HCT116 (cell line): ENCODE measurements around the gene LRRC4C. TPM values are rescaled to one million over a fixed set of nuclear protein-coding genes. Genes with fewer than 3 reads are reported as not detected.

Experiments used
- ATAC-seq: fragments of 200-7000 bp; cut with Tn5 transposase; 2 replicates; pipeline ENCODE4 v1.9.1; 2020; ENCODE audit warnings: mild to moderate bottlenecking, moderate library complexity
- BruUV-seq: library from RNA; stranded (reverse); fragments of 400-500 nt; replicated peaks from 2 replicates; lab custom pipeline; 2021; lab: Mats Ljungman, UMichigan
- CTCF ChIA-PET: fragments of 300-600 bp; sonication (Branson Sonifier 250); formaldehyde crosslinking; loops from one replicate; lab custom pipeline; 2021; ENCODE audit warnings: antibody characterized with exemption; lab: Charles Lee
- POLR2A ChIA-PET: fragments of 300-600, 350-600 bp; sonication (Branson Sonifier 250); formaldehyde crosslinking; loops from one replicate; lab custom pipeline; 2021; ENCODE audit warnings: antibody characterized with exemption; lab: Charles Lee
- RAD21 ChIA-PET, 2 experiments: fragments of 300-600 bp; sonication (Branson Sonifier 250); formaldehyde crosslinking; loops; one replicate each; lab custom pipeline; 2023; ENCODE audit warnings: low total read pairs in 2 of 2; ENCODE audit not compliant: uncharacterized antibody in 2 of 2, unreplicated experiment in 2 of 2, low non-redundant PET in 1 of 2; lab: Charles Lee
- DNase-seq: peaks from one replicate; pipeline ENCODE4 v3.0.0-alpha.2; 2010; ENCODE audit warnings: low read depth, low spot score
- H2AFZ ChIP-seq: fragments of 200-600 bp; shearing (Covaris generic), sonication (generic); 2 replicates; pipeline ENCODE4 v1.6.1; 2017; ENCODE audit warnings: low read depth, mixed run types, mixed read lengths, antibody characterized with exemption, low read length; ENCODE audit not compliant: poor library complexity, severe bottlenecking
- H3K27ac ChIP-seq: 2 replicates; pipeline ENCODE4 v1.5.1; 2012; ENCODE audit warnings: low read depth, low read length
- H3K27me3 ChIP-seq: fragments of 200-600 bp; sonication (generic); 2 replicates; pipeline ENCODE4 v1.6.1; 2016; ENCODE audit warnings: mixed run types, low read length, mixed read lengths; ENCODE audit not compliant: insufficient read depth
- H3K36me3 ChIP-seq, 2 experiments: fragments of 200-500 bp in 1 of 2; fragments of 200-600 bp in 1 of 2; sonication (Bioruptor generic) in 1 of 2; sonication (generic) in 1 of 2; 2 replicates each; pipeline versions ENCODE4 v1.5.1 to v1.6.1; 2014 to 2016; ENCODE audit warnings: low read length in 2 of 2, inconsistent platforms in 1 of 2, mixed read lengths in 1 of 2, mixed run types in 1 of 2; ENCODE audit not compliant: insufficient read depth in 2 of 2, control insufficient read depth in 1 of 2
- H3K4me1 ChIP-seq, 2 experiments: fragments of 200-600 bp in 1 of 2; sonication (generic) in 1 of 2; 2 replicates each; pipeline versions ENCODE4 v1.5.1 to v1.6.1; 2012 to 2017; ENCODE audit warnings: low read length in 2 of 2, inconsistent platforms in 1 of 2, mild to moderate bottlenecking in 1 of 2, mixed read lengths in 1 of 2, mixed run types in 1 of 2, moderate library complexity in 1 of 2; ENCODE audit not compliant: insufficient read depth in 2 of 2, control insufficient read depth in 1 of 2
- H3K4me2 ChIP-seq: fragments of 200-600 bp; sonication (generic); 2 replicates; pipeline ENCODE4 v1.6.1; 2017; ENCODE audit warnings: mixed run types, low read length, mixed read lengths
- H3K4me3 ChIP-seq, 2 experiments: fragments of 200-600 bp in 1 of 2; sonication (generic) in 1 of 2; replicated peaks in 1 of 2; 2 replicates each; pipeline ENCODE4 v1.5.1; 2011 to 2016; ENCODE audit warnings: low read length in 2 of 2, control low read depth in 1 of 2, low read depth in 1 of 2, mild to moderate bottlenecking in 1 of 2, mixed read lengths in 1 of 2, mixed run types in 1 of 2
- H3K79me2 ChIP-seq: fragments of 200-600 bp; sonication (generic); 2 replicates; pipeline ENCODE4 v1.6.1; 2017; ENCODE audit warnings: mild to moderate bottlenecking, mixed run types, low read length, moderate library complexity, mixed read lengths; ENCODE audit not compliant: insufficient read depth
- H3K9ac ChIP-seq: fragments of 200-600 bp; sonication (generic); 2 replicates; pipeline ENCODE4 v1.6.1; 2016; ENCODE audit warnings: low read length, mixed read lengths
- H3K9me2 ChIP-seq: fragments of 200-600 bp; sonication (generic), shearing (Covaris generic); 2 replicates; pipeline ENCODE4 v1.6.1; 2017; ENCODE audit warnings: mixed run types, mild to moderate bottlenecking, moderate library complexity; ENCODE audit not compliant: insufficient read depth
- H3K9me3 ChIP-seq, 2 experiments: fragments of 200-500 bp in 1 of 2; fragments of 200-600 bp in 1 of 2; sonication (Bioruptor generic) in 1 of 2; sonication (generic) in 1 of 2; 2 replicates each; pipeline ENCODE4 v1.6.1; 2014 to 2017; ENCODE audit warnings: low read length in 2 of 2, mixed read lengths in 2 of 2, inconsistent platforms in 1 of 2, low read depth in 1 of 2, mild to moderate bottlenecking in 1 of 2, mixed run types in 1 of 2, moderate library complexity in 1 of 2; ENCODE audit not compliant: control insufficient read depth in 1 of 2, insufficient read depth in 1 of 2
- H4K20me1 ChIP-seq: fragments of 200-600 bp; sonication (generic), shearing (Covaris generic); 2 replicates; pipeline ENCODE4 v1.6.1; 2017; ENCODE audit warnings: mixed run types, mild to moderate bottlenecking, moderate library complexity; ENCODE audit not compliant: insufficient read depth
- CBX3 ChIP-seq: IDR thresholded peaks from 2 replicates; pipeline ENCODE4 v1.6.1; 2012; ENCODE audit warnings: low read depth
- CEBPB ChIP-seq: IDR thresholded peaks from 2 replicates; pipeline ENCODE4 v1.6.1; 2012; ENCODE audit warnings: low read depth
- EGR1 ChIP-seq: IDR thresholded peaks from 2 replicates; pipeline ENCODE4 v1.6.1; 2012; ENCODE audit warnings: low read depth
- ELF1 ChIP-seq: IDR thresholded peaks from 2 replicates; pipeline ENCODE4 v1.6.1; 2012; ENCODE audit warnings: low read depth, borderline replicate concordance
- EZH2 ChIP-seq: fragments of 200-600 bp; sonication (generic); IDR thresholded peaks from 2 replicates; pipeline ENCODE4 v1.6.1; 2017; ENCODE audit warnings: antibody characterized with exemption, mixed run types
- EZH2phosphoT487 ChIP-seq: fragments of 200-600 bp; IDR thresholded peaks from 2 replicates; pipeline ENCODE4 v1.6.1; 2018; ENCODE audit warnings: antibody characterized with exemption, borderline replicate concordance
- FOSL1 ChIP-seq: IDR thresholded peaks from 2 replicates; pipeline ENCODE4 v1.6.1; 2012; ENCODE audit warnings: low read depth
- JUND ChIP-seq: IDR thresholded peaks from 2 replicates; pipeline ENCODE4 v1.6.1; 2012
- RAD21 ChIP-seq: IDR thresholded peaks from 2 replicates; pipeline ENCODE4 v1.6.1; 2012; ENCODE audit warnings: low read depth, mild to moderate bottlenecking
- SIN3A ChIP-seq: IDR thresholded peaks from 2 replicates; pipeline ENCODE4 v1.6.1; 2012; ENCODE audit warnings: low read depth
- TCF7L2 ChIP-seq: IDR thresholded peaks from 2 replicates; pipeline ENCODE4 v1.7.0; 2011; ENCODE audit warnings: borderline replicate concordance, inconsistent platforms; ENCODE audit not compliant: insufficient read depth, insufficient read length; ENCODE audit errors: extremely low read depth
- YY1 ChIP-seq: IDR thresholded peaks from 2 replicates; pipeline ENCODE4 v1.6.1; 2011; ENCODE audit warnings: low read length, low read depth, moderate library complexity, mild to moderate bottlenecking; ENCODE audit not compliant: insufficient replicate concordance; ENCODE audit errors: extremely low read depth
- ZFX ChIP-seq: fragments of 450-650 bp; IDR thresholded peaks from 2 replicates; pipeline ENCODE4 v1.6.1; 2017
- intact Hi-C: fragments of 100-400 bp; cut with micrococcal nuclease; formaldehyde crosslinking; loops from 2 replicates; pipeline ENCODE4 v1.10.0; 2022
- total RNA-seq: library from RNA; stranded (reverse); gene quantifications from one replicate; pipeline ENCODE4 v1.2.1, GENCODE V29; 2021; ENCODE audit not compliant: unreplicated experiment
- TF ChIP-seq, protein P1 (sequence below): IDR thresholded peaks from 2 replicates; pipeline ENCODE4 v1.6.1; 2012; ENCODE audit warnings: low read depth
- TF ChIP-seq, protein P2 (sequence below): IDR thresholded peaks from 2 replicates; pipeline ENCODE4 v1.6.1; 2011; ENCODE audit warnings: mild to moderate bottlenecking, low read length, moderate library complexity; ENCODE audit not compliant: insufficient replicate concordance; ENCODE audit errors: extremely low read depth
- TF ChIP-seq, protein P3 (sequence below): IDR thresholded peaks from 2 replicates; pipeline ENCODE4 v1.6.1; 2012
- TF ChIP-seq, protein P4 (sequence below): IDR thresholded peaks from 2 replicates; pipeline ENCODE4 v1.6.1; 2012
- TF ChIP-seq, protein P5 (sequence below), 3 experiments: fragments of 200-600 bp in 1 of 3; sonication (generic) in 1 of 3; IDR thresholded peaks in 2 of 3; conservative IDR thresholded peaks in 1 of 3; 2 replicates each; pipeline ENCODE4 v1.5.1; 2012 to 2017; ENCODE audit warnings: low read depth in 2 of 3, low read length in 2 of 3, antibody characterized with exemption in 1 of 3, borderline replicate concordance in 1 of 3, control low read depth in 1 of 3, mild to moderate bottlenecking in 1 of 3, mixed read lengths in 1 of 3, mixed run types in 1 of 3, moderate library complexity in 1 of 3; ENCODE audit not compliant: insufficient read depth in 1 of 3

Gene LRRC4C
- total RNA-seq, 1 experiment from 2014 or later, result not detected

DNA sequence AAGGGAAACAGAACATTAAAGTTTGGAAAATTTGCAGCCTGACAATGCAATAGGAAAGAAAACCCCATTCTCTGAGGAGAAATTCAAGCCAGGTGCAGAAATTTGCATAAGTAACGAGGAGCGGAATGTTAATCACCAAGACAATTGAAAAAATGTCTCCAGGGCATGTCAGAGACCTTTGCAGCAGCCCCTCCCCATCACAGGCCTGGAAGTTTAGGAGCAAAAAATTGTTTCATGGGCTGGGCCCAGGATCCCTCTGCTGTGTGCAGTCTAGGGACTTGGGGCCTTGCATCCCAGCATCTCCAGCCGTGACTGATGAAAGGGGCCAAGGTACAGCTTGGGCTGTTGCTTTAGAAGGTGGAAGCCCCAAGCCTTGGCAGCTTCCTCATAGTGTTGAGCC is 780.2 kb downstream of the LRRC4C start:
- no peak overlapping the region for H3K4me3 ChIP-seq
- TF ChIP-seq ELF1 (no peak), EZH2phosphoT487 (no peak), CBX3 (no peak), TCF7L2 (no peak), SIN3A (no peak), ZFX (no peak), FOSL1 (no peak), EZH2 (no peak), RAD21 (no peak), YY1 (no peak), JUND (no peak), CEBPB (no peak), EGR1 (no peak)
- TF ChIP-seq, protein P1, sequence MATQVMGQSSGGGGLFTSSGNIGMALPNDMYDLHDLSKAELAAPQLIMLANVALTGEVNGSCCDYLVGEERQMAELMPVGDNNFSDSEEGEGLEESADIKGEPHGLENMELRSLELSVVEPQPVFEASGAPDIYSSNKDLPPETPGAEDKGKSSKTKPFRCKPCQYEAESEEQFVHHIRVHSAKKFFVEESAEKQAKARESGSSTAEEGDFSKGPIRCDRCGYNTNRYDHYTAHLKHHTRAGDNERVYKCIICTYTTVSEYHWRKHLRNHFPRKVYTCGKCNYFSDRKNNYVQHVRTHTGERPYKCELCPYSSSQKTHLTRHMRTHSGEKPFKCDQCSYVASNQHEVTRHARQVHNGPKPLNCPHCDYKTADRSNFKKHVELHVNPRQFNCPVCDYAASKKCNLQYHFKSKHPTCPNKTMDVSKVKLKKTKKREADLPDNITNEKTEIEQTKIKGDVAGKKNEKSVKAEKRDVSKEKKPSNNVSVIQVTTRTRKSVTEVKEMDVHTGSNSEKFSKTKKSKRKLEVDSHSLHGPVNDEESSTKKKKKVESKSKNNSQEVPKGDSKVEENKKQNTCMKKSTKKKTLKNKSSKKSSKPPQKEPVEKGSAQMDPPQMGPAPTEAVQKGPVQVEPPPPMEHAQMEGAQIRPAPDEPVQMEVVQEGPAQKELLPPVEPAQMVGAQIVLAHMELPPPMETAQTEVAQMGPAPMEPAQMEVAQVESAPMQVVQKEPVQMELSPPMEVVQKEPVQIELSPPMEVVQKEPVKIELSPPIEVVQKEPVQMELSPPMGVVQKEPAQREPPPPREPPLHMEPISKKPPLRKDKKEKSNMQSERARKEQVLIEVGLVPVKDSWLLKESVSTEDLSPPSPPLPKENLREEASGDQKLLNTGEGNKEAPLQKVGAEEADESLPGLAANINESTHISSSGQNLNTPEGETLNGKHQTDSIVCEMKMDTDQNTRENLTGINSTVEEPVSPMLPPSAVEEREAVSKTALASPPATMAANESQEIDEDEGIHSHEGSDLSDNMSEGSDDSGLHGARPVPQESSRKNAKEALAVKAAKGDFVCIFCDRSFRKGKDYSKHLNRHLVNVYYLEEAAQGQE, result no peak
- TF ChIP-seq, protein P2, sequence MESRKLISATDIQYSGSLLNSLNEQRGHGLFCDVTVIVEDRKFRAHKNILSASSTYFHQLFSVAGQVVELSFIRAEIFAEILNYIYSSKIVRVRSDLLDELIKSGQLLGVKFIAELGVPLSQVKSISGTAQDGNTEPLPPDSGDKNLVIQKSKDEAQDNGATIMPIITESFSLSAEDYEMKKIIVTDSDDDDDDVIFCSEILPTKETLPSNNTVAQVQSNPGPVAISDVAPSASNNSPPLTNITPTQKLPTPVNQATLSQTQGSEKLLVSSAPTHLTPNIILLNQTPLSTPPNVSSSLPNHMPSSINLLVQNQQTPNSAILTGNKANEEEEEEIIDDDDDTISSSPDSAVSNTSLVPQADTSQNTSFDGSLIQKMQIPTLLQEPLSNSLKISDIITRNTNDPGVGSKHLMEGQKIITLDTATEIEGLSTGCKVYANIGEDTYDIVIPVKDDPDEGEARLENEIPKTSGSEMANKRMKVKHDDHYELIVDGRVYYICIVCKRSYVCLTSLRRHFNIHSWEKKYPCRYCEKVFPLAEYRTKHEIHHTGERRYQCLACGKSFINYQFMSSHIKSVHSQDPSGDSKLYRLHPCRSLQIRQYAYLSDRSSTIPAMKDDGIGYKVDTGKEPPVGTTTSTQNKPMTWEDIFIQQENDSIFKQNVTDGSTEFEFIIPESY, result no peak
- TF ChIP-seq, protein P3, sequence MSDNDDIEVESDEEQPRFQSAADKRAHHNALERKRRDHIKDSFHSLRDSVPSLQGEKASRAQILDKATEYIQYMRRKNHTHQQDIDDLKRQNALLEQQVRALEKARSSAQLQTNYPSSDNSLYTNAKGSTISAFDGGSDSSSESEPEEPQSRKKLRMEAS, result no peak
- TF ChIP-seq, protein P4, sequence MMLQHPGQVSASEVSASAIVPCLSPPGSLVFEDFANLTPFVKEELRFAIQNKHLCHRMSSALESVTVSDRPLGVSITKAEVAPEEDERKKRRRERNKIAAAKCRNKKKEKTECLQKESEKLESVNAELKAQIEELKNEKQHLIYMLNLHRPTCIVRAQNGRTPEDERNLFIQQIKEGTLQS, result no peak
- TF ChIP-seq, protein P5, sequence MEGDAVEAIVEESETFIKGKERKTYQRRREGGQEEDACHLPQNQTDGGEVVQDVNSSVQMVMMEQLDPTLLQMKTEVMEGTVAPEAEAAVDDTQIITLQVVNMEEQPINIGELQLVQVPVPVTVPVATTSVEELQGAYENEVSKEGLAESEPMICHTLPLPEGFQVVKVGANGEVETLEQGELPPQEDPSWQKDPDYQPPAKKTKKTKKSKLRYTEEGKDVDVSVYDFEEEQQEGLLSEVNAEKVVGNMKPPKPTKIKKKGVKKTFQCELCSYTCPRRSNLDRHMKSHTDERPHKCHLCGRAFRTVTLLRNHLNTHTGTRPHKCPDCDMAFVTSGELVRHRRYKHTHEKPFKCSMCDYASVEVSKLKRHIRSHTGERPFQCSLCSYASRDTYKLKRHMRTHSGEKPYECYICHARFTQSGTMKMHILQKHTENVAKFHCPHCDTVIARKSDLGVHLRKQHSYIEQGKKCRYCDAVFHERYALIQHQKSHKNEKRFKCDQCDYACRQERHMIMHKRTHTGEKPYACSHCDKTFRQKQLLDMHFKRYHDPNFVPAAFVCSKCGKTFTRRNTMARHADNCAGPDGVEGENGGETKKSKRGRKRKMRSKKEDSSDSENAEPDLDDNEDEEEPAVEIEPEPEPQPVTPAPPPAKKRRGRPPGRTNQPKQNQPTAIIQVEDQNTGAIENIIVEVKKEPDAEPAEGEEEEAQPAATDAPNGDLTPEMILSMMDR (IDR thresholded peaks at IDR 0.05 in 2 of 3, conservative IDR thresholded peaks at IDR 0.05 in 1 of 3; ENCODE audit: borderline replicate concordance in 1 of 3, insufficient read depth in 1 of 3, low read depth in 2 of 3, low read length in 2 of 3), result no peak
- no peak overlapping the region for H3K4me2 ChIP-seq
- no peak overlapping the region for H3K9ac ChIP-seq
- H3K9me2 ChIP-seq, result no peaks in the 10 kb centered on the region
- no TSS peak for BruUV-seq
- H3K79me2 ChIP-seq, result no peaks in the 10 kb centered on the region
- no peaks in the 10 kb centered on the region for H3K27me3 ChIP-seq
- intact Hi-C loops, result no loop called here
- POLR2A ChIA-PET, result no interaction called here
- no peaks in the 10 kb centered on the region for H3K4me1 ChIP-seq
- H2AFZ ChIP-seq, result no peak overlapping the region
- DNase-seq, result no peak
- H4K20me1 ChIP-seq, result no peaks in the 10 kb centered on the region
- H3K36me3 ChIP-seq, result no peaks in the 10 kb centered on the region
- ATAC-seq, result no peak
- H3K27ac ChIP-seq, result no peak overlapping the region
- RAD21 ChIA-PET, result no interaction called here
- CTCF ChIA-PET, result no interaction called here
- H3K9me3 ChIP-seq, result peaks cover 9 to 11% of the 10 kb centered on the region in 2 experiments; a peak in 2 of 4 replicates
